GM10248 (cell line): Measurements from ENCODE around the gene ZBTB14.

Source experiments
- CTCF ChIA-PET: fragments of 300-600 bp; sonication (Branson Sonifier 250); formaldehyde crosslinking; extraction: SDS; loops from one replicate; lab custom pipeline; 2021; ENCODE audit warnings: antibody characterized with exemption; lab: Yijun Ruan, JAX
- POLR2A ChIA-PET: fragments of 350-650 bp; sonication (Branson Sonifier 250); formaldehyde crosslinking; extraction: SDS; loops from one replicate; lab custom pipeline; 2020; ENCODE audit warnings: antibody characterized with exemption; lab: Yijun Ruan, JAX
- DNase-seq: peaks from one replicate; pipeline ENCODE4 v3.0.0; 2012; ENCODE audit errors: extremely low spot score
- CTCF ChIP-seq: IDR thresholded peaks from 2 replicates; pipeline ENCODE4 v1.5.1; 2012; ENCODE audit warnings: mild to moderate bottlenecking, low read depth; ENCODE audit errors: extremely low read depth, missing control alignments, control extremely low read depth

The ZBTB14 gene

GRCh38 chr18:5284808-5285207, 10.7 kb downstream of the ZBTB14 start:
- no peak for TF ChIP-seq CTCF
- no peak for DNase-seq
- POLR2A ChIA-PET, result no interaction called here
- CTCF ChIA-PET, result interaction anchor here (2.2 kb wide), 1 partner anchor 47 kb away, joined by 5 read pairs; no protein-coding TSS in a partner anchor

- ChIA-PET CTCF (interaction anchor here (1.0 to 1.2 kb wide), 3 partner anchors 11 to 37 kb away, joined by 3 to 4 read pairs (median 3); no protein-coding TSS in a partner anchor), POLR2A (no interaction called here)
- no peak for DNase-seq
- no peak for TF ChIP-seq CTCF
These were observed 12.8 kb downstream of the ZBTB14 start for GRCh38 chr18:5282770-5283169.

GRCh38 chr18:5276947-5277346, 18.6 kb downstream of the ZBTB14 start:
- CTCF ChIA-PET, result interaction anchor here (1.0 kb wide), 1 partner anchor 35 kb away, joined by 3 read pairs; no protein-coding TSS in a partner anchor
- no peak for TF ChIP-seq CTCF
- POLR2A ChIA-PET, result no interaction called here
- no peak for DNase-seq

GRCh38 chr18:5275872-5276271, 19.7 kb downstream of the ZBTB14 start:
- ChIA-PET POLR2A (no interaction called here), CTCF (no interaction called here)
- DNase-seq, result no peak
- no peak for TF ChIP-seq CTCF

- TF ChIP-seq CTCF, result no peak
- no peak for DNase-seq
- ChIA-PET CTCF (no interaction called here), POLR2A (no interaction called here)
These were observed 26.7 kb downstream of the ZBTB14 start for GRCh38 chr18:5268874-5269273.

- DNase-seq, result no peak
- no peak for TF ChIP-seq CTCF
- ChIA-PET CTCF (interaction anchor here (2.0 kb wide), 1 partner anchor 10 kb away, joined by 4 read pairs; no protein-coding TSS in a partner anchor), POLR2A (no interaction called here)
These were observed 28.8 kb downstream of the ZBTB14 start for GRCh38 chr18:5266721-5267120.

GRCh38 chr18:5253910-5254309, 41.6 kb downstream of the ZBTB14 start:
- CTCF ChIA-PET, result interaction anchor here (1.2 kb wide), 1 partner anchor 10 kb away, joined by 3 read pairs; no protein-coding TSS in a partner anchor
- POLR2A ChIA-PET, result no interaction called here
- no peak for TF ChIP-seq CTCF
- no peak for DNase-seq
